GM21360 (cell line): ENCODE results near the gene VPS50.

Experiments used
- ATAC-seq: cut with Tn5 transposase; IDR thresholded peaks from one replicate; pipeline ENCODE4 v1.9.1; 2021; ENCODE audit warnings: mild to moderate bottlenecking, moderate library complexity; ENCODE audit not compliant: unreplicated experiment

The VPS50 gene

GRCh38 chr7:93399642-93400041 lies 167.5 kb downstream of the VPS50 start:
- no peak for ATAC-seq

GRCh38 chr7:93402944-93403343 lies 170.8 kb downstream of the VPS50 start:
- ATAC-seq = no peak

DNA sequence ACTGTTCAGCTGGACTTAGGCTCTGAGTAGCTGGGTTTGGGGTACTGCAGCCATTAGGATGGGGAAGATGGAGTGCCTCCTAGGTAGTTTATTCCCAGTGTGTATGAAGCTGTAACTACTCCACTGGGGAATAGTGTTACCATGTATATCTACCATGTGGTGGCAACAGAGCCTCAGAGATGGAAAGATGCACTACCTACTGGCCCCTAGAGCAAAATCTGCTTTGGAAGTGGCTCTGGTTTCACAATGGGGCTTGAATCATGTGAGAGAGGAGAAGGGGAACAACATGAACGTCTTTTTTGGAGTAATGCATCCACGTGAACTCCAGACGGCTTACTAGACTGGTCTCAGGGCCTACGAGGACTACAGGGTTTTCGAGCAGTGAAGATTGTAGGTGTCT lies 175.1 kb downstream of the VPS50 start:
- ATAC-seq = no peak

DNA sequence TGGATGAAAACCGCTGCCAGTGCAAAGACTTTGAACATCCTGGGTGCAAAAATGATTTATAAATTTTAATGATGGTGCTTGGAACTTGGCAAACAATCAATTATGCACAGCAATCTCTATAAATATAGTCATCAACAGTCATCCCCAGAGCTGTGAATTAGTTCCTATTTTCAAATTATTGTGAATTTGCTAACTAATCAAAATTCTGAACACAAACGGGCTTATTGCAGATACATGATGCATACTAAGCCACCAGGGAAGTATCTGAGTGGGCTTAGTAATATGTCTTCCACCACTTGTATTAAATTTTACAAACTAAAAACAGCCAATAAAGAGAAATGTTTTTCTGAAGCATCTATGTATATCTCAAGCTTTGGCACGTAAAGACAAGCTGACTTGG lies 177.2 kb downstream of the VPS50 start:
- no peak for ATAC-seq
